Measurements from ENCODE around the gene ZBTB16.

The ZBTB16 gene, protein sequence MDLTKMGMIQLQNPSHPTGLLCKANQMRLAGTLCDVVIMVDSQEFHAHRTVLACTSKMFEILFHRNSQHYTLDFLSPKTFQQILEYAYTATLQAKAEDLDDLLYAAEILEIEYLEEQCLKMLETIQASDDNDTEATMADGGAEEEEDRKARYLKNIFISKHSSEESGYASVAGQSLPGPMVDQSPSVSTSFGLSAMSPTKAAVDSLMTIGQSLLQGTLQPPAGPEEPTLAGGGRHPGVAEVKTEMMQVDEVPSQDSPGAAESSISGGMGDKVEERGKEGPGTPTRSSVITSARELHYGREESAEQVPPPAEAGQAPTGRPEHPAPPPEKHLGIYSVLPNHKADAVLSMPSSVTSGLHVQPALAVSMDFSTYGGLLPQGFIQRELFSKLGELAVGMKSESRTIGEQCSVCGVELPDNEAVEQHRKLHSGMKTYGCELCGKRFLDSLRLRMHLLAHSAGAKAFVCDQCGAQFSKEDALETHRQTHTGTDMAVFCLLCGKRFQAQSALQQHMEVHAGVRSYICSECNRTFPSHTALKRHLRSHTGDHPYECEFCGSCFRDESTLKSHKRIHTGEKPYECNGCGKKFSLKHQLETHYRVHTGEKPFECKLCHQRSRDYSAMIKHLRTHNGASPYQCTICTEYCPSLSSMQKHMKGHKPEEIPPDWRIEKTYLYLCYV

DNA sequence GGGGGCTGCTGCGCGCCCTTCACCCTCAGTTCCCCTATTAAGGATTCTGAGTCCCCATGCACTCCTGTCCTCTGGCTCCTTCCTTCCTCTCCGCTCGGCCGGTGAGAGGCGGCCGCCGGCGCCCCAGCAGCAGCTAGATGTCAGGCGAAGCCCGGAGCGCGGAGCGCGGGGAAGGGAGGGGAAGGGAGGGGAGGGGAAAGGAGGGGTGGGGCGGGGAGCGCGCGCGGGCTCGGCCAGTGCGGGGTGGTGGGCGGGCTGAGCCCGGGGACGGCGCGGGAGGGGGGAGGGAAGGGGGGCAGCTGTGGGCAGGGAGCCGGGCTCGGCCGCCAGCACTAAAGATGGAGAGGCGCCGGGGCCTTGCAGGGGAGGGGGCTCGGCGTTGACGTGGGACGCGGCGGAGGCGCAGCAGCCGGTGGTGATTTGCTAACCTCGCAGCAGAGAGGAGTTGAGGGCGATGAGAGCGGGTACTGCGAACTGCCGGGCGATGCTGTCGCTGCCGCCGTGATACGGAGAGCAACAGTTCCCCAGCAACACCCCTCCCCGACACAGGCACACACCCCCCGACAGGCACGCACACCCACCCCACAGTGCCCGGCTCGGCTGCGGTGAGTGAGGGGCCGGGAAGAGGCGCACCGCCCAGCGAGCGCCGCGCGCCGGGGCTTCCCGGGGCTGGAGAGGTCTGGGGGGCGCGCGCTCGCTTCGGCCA lies at the start of gene ZBTB16:
Gene ZBTB16, plus strand, starts transcription at position 434 of the 706 bp plus-strand sequence. CDS start 3,590 bp downstream, outside the sequence.
- DNase-seq (ENCODE audit: low read depth): no peak

DNA sequence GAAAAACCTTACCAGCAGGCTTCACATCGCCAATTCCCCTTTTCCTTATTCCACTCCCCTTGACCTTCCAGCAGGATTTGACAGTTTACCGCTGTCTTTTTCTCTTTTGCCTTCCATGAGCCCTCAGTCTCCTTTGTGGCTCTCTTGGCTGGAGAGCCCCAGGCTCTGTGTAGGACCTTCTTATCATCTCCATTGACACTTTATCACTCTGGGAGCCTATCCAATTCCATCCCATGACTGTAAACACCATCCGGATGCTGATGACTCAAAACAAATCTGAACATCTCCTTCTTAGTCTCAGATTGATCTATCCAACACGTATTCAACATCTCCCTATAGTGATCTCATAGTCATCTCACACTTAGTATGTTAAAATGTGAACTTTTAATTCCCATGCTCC lies 48.6 kb upstream of the ZBTB16 start:
- no peak for DNase-seq (ENCODE audit: low read depth)

DNA sequence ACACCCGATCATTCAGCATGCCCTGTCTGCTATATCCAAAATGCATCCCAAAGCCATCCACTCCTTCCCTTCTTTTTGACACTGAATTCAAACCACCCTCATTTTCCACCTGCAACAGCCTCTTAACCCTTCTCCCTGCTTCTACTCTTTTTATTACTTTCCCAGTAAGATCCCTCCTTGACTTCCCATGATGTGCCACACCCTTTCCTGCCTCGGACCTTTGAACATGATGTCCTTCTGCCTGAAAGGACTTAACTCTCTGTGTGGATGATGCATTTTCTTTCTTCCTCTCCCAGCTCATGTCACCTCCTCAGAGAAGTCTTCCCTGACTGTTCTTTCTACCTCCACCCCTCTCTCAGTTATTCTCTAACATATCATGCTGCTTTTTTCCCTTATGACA lies 48.1 kb upstream of the ZBTB16 start:
- no peak for DNase-seq (ENCODE audit: low read depth)

DNA sequence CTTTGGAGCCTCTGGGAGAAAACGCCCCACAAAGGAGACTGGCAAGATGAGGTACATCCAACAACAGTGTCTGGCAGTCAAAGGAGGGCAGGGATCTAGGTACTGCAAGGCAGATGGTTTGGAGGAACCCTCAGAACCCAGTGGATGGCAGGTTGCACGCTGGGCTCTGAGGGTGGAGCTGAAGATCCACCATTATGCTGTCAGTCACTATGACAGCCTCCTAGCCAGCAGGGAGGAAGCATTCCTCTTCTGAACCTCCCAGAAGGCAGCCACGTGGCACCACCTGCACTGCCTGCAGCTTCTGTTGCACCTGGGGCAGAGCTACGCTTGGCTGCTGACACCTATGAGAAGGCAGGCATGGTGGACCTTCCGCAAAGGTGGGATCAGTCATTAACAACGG lies 44.4 kb upstream of the ZBTB16 start:
- DNase-seq (ENCODE audit: low read depth): no peak

DNA sequence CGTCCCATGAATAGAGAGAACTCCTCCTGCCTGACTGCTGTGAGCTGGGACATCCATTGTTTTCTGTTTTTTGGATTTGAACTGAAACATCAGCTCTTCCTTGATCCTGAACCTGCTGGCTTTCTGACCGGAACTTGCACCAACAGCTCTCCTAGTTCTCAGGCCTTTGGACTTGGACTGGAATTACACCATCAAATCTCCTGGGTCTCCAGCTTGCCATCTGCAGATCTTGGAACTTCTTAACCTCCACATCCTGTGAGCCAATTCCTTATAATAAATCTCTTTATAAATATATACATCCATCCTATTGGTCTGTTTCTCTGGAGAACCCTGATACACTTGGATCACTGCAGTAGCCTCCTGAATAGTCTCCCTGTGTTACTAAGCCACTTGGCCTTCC lies 42.5 kb upstream of the ZBTB16 start:
- no peak for DNase-seq (ENCODE audit: low read depth)

DNA sequence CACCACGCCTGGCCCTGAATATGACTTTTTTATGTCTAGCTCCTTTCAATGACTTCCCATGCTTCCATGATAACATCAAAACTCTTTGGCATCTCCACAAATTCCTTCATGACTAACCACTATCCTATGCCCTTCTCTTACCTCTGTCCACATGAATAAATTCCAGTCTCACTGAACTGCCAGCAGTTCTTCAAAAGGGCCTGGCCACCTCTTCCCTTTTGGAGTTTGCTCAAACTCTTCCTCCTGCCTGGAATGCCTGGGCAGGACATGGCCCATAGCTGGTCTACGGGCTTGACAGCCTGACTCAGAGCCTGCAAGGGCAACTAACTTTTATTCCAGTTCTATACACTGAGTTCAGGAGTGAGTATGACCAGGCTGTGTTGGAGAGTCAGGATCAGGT lies 41.8 kb upstream of the ZBTB16 start:
- no peak for DNase-seq (ENCODE audit: low read depth)

DNA sequence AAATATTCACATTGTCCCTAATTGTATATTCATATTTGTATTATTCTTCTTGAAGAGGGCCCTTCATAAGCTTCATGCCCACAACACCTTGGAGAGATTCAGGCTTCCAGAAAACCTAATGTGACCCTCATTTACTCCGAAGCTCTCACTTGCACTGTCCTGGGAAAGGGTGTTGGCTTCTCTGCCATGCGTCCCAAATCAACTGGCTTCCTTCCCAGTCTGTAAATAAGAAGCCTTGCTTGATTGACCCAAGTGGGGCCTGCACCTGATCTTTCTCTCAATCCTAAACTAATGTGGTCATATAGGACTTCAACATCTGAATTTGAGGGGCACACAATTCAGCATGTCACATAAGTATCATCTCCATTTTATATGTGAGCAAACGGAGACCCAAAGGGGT lies 40.5 kb upstream of the ZBTB16 start:
- no peak for DNase-seq (ENCODE audit: low read depth)

DNA sequence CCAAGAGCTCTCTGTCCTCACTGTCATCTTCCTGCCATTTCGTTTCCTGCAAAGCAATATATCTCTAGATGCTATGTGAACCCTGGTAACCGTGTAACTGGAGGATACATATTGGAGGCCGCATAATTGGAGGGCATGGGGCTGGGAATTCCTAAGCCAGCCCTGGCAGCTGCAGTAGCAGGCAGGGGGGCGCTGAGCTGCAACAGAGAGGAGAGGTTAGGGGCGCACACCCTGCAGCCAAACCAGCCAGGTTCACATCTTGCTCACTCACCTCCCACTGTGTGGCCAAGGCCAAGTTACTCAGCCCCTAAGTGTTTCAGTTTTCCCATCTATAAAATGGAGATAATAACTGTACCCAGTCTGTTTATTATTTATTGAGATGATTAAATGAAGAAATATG lies 39.9 kb upstream of the ZBTB16 start:
- no peak for DNase-seq (ENCODE audit: low read depth)

DNA sequence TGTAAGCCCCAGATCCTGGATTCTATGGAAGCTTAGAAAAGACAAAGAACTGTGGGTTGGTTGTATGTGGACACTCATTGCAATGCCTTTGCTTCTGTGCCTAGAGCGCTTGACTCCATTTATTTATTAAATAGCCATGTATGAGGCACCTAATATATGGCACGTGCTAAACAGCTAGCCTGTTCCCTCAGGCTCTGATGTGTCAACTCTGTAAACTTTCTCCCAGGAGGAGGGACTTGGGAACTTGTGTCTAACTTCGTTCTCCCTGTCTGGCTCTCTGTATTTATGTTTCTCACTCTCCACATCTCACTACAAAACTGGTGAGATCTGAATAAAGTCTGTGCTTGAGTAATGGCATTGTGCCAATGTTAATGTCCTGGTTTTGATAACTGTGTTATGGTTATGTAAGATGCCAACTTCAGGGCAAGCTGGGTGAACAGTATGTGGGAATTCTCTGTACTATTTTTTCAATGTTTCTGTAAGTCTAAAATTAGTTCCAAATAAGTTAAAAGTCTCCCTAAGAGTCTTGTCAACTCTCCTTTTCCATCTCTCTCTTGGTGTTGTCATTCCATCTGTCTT lies 34.1 kb upstream of the ZBTB16 start:
- DNase-seq (ENCODE audit: low read depth): no peak

DNA sequence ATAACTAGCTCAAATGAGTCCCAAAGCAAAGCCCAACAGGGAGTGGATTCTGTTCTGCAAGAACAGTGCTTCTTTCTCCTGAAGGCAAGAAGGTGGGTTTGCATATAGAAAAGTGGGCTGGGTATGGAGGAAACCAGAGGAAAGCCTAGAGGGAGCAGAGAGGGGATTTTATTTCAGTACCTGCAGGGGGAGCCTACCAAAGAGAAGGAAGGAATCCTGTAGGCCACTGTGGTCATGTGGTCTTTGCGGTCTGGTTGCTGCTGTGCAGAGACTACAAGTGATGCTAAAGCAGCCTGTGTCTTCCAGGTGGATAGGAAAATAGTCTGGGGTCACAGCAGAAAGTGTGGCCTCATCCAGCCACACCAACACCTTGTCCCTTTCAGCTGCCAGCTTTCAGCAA lies 33.2 kb upstream of the ZBTB16 start:
- DNase-seq (ENCODE audit: low read depth): no peak

DNA sequence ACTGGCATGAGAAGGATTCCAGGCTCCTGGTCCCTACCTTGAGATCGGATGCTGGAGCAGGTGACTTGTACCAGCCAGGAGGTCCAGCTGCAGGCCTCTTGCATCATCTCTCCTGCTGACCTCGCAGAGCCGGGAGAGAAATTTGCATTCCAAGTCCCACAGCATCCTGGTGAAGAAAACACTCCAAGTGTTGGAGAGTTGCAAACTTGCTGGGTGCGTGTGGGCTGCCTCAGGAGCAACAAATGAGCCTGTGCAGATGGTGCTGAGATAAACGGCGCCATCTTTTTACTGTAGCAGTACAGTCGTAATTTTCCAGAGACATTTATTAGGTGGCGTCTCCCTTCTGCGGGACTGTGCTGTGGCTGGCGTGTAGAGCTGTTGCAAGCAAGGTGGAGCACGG lies 32.1 kb upstream of the ZBTB16 start:
- DNase-seq (ENCODE audit: low read depth): no peak

DNA sequence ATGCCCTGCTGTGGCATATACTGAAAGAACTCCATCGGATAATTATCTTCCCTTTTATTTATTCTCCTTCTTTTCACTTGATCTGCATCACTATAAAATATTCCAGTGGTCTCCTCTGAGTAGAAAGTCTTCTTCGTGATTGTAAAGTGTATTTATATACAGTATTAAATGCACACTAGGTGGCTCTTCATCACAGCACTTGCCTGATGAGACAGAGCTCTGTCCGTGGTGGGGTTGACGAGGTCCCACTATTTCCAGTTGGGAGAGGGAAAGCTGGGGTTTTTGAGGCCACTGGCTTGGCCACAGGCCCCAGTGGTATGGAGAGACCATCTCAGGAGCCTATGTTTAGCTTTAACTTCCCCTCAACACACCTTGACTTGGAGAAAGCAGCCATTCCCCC lies 31.6 kb upstream of the ZBTB16 start:
- no peak for DNase-seq (ENCODE audit: low read depth)

DNA sequence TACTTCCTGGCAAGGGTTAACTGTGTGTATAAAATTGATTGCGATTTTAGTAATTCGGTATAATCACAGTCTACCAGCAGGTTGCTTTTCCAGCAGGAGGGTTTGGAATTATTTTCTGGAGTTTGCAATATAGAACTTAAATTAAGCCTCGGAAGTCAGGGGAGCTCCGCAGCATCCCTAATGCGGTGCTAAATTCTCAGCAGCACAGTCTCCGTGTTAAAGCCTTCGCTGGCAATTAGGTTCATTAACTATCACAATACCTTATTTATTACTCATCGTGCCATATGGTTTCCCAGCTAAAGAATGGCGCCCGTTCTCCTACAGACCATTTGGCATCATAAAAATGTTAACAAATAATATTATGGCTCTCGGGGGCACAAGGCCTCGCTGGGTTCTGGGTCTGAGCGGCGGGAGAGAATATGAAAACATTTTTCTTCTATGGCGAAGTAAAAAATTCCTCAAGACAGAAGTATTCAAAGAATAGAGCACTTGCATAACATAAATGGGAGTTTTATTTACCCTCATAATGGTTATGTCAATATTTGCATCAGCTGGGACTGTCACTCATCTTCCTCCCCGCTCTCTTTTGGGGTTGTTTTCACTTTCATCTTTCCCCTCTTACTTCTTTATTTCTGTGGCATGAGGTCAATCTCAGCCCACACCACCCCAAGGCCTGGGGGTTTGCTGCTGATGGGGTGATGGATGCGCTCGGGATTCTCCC lies 28.1 kb upstream of the ZBTB16 start:
- DNase-seq (ENCODE audit: low read depth): no peak

DNA sequence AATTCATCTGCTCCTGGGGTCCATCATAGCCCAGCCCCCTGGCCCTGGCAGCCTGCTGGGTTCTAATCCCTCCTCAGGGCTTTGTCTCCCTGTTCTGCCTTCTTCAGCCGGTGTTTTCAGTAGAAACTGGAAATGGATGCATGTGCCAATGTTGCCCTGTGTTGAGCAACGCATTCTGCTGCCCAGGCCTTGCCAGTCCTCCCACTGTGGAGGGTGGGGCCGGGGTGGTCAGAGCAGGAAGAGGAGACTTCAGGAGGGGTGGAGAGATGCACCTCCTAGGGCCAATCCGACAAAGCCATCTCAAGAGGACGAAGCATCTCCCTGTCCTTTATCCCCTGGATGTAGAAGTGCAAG lies 27.6 kb upstream of the ZBTB16 start:
- DNase-seq (ENCODE audit: low read depth): no peak

DNA sequence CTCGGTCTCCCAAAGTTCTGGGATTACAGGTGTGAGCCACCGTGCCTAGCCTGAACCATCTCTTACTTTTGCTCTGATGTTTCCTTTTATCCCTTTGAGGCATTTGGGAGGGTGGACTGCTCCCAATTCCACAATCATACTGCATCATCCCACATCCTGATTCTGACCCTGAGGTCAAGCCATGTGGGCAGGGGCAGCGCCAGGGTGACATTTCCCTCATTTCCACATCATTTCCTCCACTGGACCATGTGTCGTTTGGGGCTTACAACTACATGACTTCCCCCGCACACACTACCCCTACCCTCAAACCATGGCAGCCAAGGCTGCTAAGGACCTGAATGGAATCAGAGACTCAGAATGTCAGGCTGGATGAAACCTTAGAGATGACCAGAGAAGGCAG lies 26.4 kb upstream of the ZBTB16 start:
- no peak for DNase-seq (ENCODE audit: low read depth)

DNA sequence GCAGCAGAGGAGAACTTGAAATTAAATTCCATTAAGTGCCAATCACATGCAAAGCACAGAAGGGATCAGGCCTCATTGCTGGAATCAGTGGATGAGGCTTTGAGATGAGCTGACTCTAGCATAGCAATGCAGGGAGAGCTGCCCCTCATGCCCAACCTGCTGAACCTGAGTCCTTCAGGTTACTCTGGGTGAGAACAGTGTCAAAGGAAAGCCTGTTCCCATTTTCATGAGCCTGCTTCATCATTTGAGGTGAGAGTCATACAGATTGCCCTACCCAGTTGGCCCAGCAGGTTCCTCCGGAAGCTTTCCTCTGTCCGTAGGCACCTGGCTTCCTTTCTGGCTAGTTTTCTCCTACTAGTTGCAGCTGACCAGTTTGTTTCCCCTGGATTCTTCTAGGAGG lies 25.9 kb upstream of the ZBTB16 start:
- no peak for DNase-seq (ENCODE audit: low read depth)

DNA sequence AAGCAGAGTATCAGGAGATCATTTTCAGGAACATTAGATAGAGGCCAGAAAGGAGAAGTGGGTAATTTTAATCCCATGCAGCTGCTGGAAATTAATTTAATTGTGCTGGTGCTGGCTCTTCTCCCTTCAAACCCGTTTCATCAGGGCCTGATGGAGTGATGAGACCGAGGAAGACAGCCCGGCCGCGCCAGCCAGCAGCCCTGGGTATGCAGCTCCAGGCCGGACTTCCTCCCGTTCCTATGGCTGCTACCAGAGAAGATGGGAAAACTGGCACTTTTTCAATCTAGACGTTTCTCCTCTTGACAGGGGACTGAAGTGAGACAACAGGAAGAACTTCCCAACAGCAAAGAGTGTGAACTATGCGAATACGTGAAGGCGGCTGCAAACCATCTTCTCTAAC lies 24.6 kb upstream of the ZBTB16 start:
- no peak for DNase-seq (ENCODE audit: low read depth)

DNA sequence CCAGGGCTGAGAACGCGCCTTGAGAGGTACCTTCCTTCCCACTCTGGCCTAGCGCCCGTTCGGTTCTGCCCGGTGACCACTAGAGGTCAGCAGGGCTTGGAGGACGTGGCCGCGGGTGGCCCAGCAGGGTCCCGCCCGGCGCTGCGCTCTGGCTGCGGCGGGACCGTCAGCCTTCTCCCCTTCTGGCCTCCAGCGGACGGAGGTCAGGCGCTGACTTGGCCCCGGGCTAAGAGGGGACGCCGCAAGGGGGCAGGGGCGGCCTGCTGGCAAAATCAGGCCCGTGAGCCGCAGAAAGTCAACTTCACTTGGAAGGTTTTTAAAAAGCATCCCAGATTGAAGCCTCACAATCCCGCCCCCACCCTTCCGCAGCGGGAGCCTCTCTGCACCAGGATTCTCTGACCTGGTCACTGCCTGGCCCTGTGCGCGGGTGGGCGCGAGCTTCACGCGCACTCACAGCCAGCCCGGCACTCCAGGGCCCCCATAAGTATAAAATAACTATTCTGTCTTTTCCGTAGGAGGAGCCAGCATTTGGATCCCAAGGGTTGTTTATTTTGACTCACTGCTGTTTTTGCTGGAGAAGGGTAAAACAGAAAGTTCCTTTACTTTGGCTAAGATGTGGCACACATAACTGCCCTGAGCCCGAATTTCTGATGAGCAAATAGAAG lies 23.2 kb upstream of the ZBTB16 start:
- no peak for DNase-seq (ENCODE audit: low read depth)

DNA sequence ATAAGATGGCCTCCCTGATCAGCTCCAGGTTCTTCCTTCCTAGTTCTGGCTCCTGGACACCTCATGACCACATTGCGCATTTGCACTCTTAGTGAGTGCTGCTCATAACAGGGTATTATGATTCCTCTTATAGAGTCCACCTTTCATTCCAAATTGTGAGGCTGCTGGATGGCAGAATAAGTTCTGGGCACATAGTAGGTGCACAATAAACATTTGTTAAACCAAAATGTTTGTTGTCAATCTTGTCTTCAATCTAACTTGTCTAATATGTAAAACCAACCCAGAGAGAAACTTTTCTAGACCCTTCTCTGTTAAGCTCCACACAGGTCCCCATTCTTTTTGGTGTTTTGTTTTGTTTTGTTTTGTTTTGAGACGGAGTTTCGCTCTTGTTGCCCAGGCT lies 22.6 kb upstream of the ZBTB16 start:
- DNase-seq (ENCODE audit: low read depth): no peak

DNA sequence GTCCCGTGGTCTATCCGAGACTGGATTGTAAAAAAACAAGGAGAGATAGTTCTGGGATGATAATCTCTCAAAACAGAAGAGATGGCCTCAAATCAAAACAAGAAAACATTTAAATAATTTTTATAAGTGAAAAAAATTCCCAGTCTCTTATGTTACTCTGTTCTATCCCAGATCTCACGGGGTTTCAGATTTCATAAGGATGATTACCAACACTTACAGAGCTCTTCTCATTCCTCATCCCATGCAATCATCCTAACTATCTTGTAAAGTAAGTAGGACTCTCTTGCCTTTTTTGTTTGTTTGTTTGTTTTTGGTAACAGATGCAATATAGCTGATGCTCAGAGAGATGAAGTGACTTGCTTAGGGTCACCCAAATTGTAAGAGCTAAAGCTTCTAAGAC lies 20.0 kb upstream of the ZBTB16 start:
- no peak for DNase-seq (ENCODE audit: low read depth)

DNA sequence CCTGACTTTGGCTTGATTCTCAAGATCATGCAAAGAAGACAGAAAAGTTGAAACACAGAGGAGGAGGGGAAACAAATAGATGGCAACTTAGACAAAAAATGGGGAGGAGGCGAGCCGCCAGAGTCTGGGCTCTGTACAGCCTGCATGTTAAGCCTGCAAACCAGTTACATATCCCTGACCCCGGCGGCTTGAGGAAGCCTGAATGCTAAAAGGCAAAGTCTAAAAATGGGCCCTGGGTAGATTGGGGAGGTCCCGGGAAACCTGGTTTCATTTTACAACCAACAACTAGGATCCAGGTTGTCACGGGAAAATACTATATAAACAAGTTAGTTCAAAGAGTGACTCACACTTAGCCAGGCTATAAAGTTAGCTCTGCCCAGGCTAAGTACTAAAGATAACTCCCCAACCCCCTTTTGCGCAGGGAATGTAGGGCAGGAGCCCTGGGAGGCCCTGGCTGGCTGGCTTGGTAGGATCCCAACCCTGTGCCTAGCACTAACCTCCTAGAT lies 18.8 kb upstream of the ZBTB16 start:
- no peak for DNase-seq (ENCODE audit: low read depth)

DNA sequence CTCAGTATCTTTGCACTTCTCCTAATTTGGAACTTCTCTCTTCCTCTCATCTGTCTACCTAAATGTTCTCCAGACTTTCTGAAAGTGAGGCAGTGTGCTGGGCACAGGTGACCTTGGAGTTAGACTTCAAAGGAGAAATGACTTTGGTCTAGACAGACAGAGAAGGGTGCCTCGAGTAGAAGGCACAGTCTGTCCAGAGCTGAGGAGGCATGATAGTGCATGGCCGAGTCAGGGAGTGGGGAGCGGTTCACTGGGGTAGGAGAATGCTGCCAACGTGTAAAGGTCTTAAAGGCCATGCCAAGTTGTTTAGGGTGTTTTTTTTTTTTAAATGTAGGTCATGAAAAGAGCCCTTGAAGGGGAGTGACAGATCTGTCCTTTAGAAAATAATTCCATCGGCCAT lies 17.3 kb upstream of the ZBTB16 start:
- DNase-seq (ENCODE audit: low read depth): no peak
